HL-60 (cell line): ENCODE data around the gene ANO9.
"Not testable (repeated sequence)": the region's sequence is repeated elsewhere in the genome, so short reads cannot be mapped to it uniquely, and the experiment has no call there.

Source experiments
- DNase-seq, 2 experiments: peaks; one replicate each; pipeline ENCODE4 v3.0.0-alpha.2; 2010 to 2020; ENCODE audit warnings: low read depth in 1 of 2, low spot score in 1 of 2
- H3K27ac ChIP-seq: fragments of 250-450 bp; sonication (Bioruptor Pico); replicated peaks from 2 replicates; pipeline ENCODE4 v1.5.1; 2020; ENCODE audit warnings: mild to moderate bottlenecking, moderate library complexity
- H3K27me3 ChIP-seq: fragments of 250-450 bp; sonication (Bioruptor Pico); 2 replicates; pipeline ENCODE4 v1.5.1; 2021; ENCODE audit warnings: mild to moderate bottlenecking, moderate library complexity; ENCODE audit not compliant: insufficient read depth, poor library complexity, severe bottlenecking
- H3K4me3 ChIP-seq: replicated peaks from 2 replicates; pipeline ENCODE4 v1.5.1; 2011; ENCODE audit warnings: mild to moderate bottlenecking, control low read depth, low read length; ENCODE audit not compliant: insufficient read depth
- CTCF ChIP-seq: IDR thresholded peaks from one replicate; pipeline ENCODE4 v1.5.1; 2011; ENCODE audit warnings: low read length, control low read depth, inconsistent platforms; ENCODE audit not compliant: insufficient read depth
- GABPA ChIP-seq: IDR thresholded peaks from 2 replicates; pipeline ENCODE4 v1.6.1; 2012; ENCODE audit warnings: low read depth
- POLR2AphosphoS5 ChIP-seq: IDR thresholded peaks from 2 replicates; pipeline ENCODE4 v1.6.1; 2012; ENCODE audit warnings: low read depth
- REST ChIP-seq: IDR thresholded peaks from 2 replicates; pipeline ENCODE4 v1.6.1; 2012; ENCODE audit warnings: low read depth; ENCODE audit not compliant: insufficient replicate concordance
- SPI1 ChIP-seq: IDR thresholded peaks from 2 replicates; pipeline ENCODE4 v1.6.1; 2012; ENCODE audit warnings: low read depth, mild to moderate bottlenecking, borderline replicate concordance

ANO9 gene

GRCh38 chr11:437228-437870 is 4.5 kb downstream of the ANO9 start:
- TF ChIP-seq GABPA (no peak), CTCF (no peak), SPI1 (no peak)
- Histone ChIP-seq H3K4me3 (no peak overlapping the region), H3K27me3 (no peaks in the 10 kb centered on the region), H3K27ac (no peak overlapping the region)
- DNase-seq = no peak

- H3K27me3 ChIP-seq, H3K4me3 ChIP-seq, H3K27ac ChIP-seq, DNase-seq: not testable (repeated sequence)
Observed at GRCh38 chr11:434999-435740, 6.6 kb downstream of the ANO9 start.

- no peak for TF ChIP-seq SPI1
- TF ChIP-seq GABPA = no peak
- TF ChIP-seq CTCF = no peak
- no peak for TF ChIP-seq REST
- TF ChIP-seq POLR2AphosphoS5 = no peak
- no peak for DNase-seq
- H3K27ac ChIP-seq = no peak overlapping the region
- H3K27me3 ChIP-seq = no peaks in the 10 kb centered on the region
- no peak overlapping the region for H3K4me3 ChIP-seq
Observed at GRCh38 chr11:434496-434895, 7.3 kb downstream of the ANO9 start.

GRCh38 chr11:433641-434040 is 8.2 kb downstream of the ANO9 start:
- H3K4me3 ChIP-seq = no peak overlapping the region
- H3K27ac ChIP-seq = no peak overlapping the region
- no peaks in the 10 kb centered on the region for H3K27me3 ChIP-seq
- no peak for TF ChIP-seq SPI1
- TF ChIP-seq POLR2AphosphoS5 = no peak
- TF ChIP-seq CTCF = no peak
- no peak for TF ChIP-seq REST
- no peak for TF ChIP-seq GABPA
- DNase-seq = no peak
